Chondrocyte (in vitro differentiated cells): ENCODE results near the gene ACTC1. TPM values are rescaled to one million over a fixed set of nuclear protein-coding genes. Genes with fewer than 3 reads are reported as not detected.

Source experiments
- DNase-seq: peaks from one replicate; pipeline ENCODE4 v3.0.0; 2021; ENCODE audit warnings: mixed read lengths, low spot score
- H3K27ac Mint-ChIP-seq: one replicate; pipeline ENCODE4 v1.8.0; 2021; ENCODE audit warnings: mild to moderate bottlenecking, moderate library complexity, mixed read lengths; ENCODE audit not compliant: unreplicated experiment
- H3K27me3 Mint-ChIP-seq: 2 replicates; pipeline ENCODE4 v1.8.0; 2021; ENCODE audit warnings: low read depth, mixed read lengths
- H3K36me3 Mint-ChIP-seq: 2 replicates; pipeline ENCODE4 v1.8.0; 2021; ENCODE audit warnings: low read depth, mixed read lengths
- H3K4me1 Mint-ChIP-seq: 2 replicates; pipeline ENCODE4 v1.8.0; 2021; ENCODE audit warnings: low read depth, mild to moderate bottlenecking, mixed read lengths
- H3K4me3 Mint-ChIP-seq: one replicate; pipeline ENCODE4 v1.8.0; 2021; ENCODE audit warnings: mild to moderate bottlenecking, moderate library complexity, mixed read lengths; ENCODE audit not compliant: unreplicated experiment
- H3K9me3 Mint-ChIP-seq: 2 replicates; pipeline ENCODE4 v1.8.0; 2021; ENCODE audit warnings: low read depth, mixed read lengths
- CTCF ChIP-seq: fragments of 200-600 bp; sonication (generic); IDR thresholded peaks from 2 replicates; pipeline ENCODE4 v1.5.0; 2021; ENCODE audit warnings: antibody characterized with exemption, mild to moderate bottlenecking, moderate library complexity
- total RNA-seq: library from RNA; stranded (reverse); gene quantifications from 3 replicates; pipeline ENCODE4 v1.2.1, GENCODE V29; 2021

The ACTC1 gene
- total RNA-seq, 1 donor from 2014 or later: 6.2 TPM

DNA sequence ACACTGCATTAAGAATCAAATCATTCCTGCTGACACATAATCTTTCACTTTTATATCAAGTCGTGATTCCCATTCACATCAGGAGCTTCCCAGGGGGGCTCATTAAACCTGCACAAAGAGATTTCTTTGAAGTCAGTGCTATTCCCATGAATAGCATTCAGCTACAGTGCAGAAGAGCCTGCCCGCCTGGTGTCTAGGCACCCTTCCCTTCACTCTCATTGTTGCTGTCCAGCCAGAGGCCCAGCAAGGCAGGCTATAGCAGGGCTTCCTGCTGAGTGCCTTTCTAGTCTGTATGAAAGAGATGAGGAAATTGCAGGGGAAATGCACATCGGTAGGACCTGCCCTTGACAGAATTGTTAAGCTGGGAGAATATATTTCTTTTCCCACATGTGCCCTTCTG, 36.0 kb downstream of the ACTC1 start:
- H3K4me3 Mint-ChIP-seq: no peak overlapping the region
- H3K9me3 Mint-ChIP-seq: no peaks in the 10 kb centered on the region
- DNase-seq: no peak
- no peak for TF ChIP-seq CTCF
- peaks cover 65% of the 10 kb centered on the region for H3K27me3 Mint-ChIP-seq
- H3K4me1 Mint-ChIP-seq: peaks cover 2% of the 10 kb centered on the region
- no peaks in the 10 kb centered on the region for H3K36me3 Mint-ChIP-seq
- H3K27ac Mint-ChIP-seq: no peak overlapping the region

DNA sequence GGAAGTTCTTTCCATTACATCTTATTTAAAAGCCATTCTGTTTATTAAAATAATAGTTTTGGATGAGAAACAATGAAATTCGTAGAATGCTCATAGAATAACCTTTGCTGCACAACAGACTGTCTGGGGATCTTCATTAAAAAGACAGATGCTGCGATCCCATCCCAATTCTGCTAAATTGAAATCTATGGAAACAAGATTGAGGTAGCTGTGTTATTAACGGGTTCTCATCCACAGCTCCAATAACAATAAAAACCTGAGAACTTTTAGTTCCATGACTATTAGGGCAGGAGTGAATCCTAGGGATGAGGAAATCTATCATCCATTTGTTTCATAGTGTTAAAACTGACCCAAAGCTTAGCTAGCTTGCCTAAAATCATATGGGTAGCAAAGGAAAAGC, 38.1 kb downstream of the ACTC1 start:
- Mint-ChIP-seq H3K27me3 (peaks cover 59% of the 10 kb centered on the region), H3K27ac (no peak overlapping the region), H3K4me3 (no peak overlapping the region), H3K9me3 (no peaks in the 10 kb centered on the region), H3K4me1 (peaks cover 5% of the 10 kb centered on the region), H3K36me3 (no peaks in the 10 kb centered on the region)
- no peak for TF ChIP-seq CTCF
- DNase-seq: no peak

DNA sequence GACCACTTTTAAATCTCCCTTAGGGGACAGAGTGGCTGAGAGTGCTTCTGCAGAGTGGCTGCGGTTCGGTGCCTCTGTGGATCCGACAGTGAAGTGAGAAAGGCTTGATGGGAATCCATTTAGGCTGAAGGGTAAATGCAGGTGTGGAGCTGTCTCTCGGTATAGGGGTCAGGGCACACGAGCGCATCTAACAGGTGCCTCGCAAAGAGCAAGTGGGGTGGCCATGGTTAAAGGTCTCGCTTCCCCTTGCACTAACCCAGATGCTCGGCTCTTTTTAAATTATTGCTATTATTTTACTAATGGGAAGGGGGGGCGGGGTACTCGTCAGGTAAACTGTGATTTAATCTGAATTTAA, 40.0 kb downstream of the ACTC1 start:
- Mint-ChIP-seq H3K9me3 (no peaks in the 10 kb centered on the region), H3K4me3 (no peak overlapping the region), H3K4me1 (peaks cover 5% of the 10 kb centered on the region), H3K27ac (no peak overlapping the region), H3K36me3 (no peaks in the 10 kb centered on the region), H3K27me3 (peaks cover 63% of the 10 kb centered on the region)
- no peak for TF ChIP-seq CTCF
- DNase-seq: no peak

GRCh38 chr15:34754674-34755418, 40.5 kb downstream of the ACTC1 start, which contains the start of gene GJD2:
GJD2 (minus strand) TSS chr15:34754998; CDS start chr15:34754488, 510 bp downstream.
- Mint-ChIP-seq H3K4me3 (peak within 1 kb of the TSS; percentile 33), H3K4me1 (peaks cover 5% of the 10 kb centered on the region), H3K9me3 (no peaks in the 10 kb centered on the region), H3K27me3 (peaks cover 62% of the 10 kb centered on the region), H3K27ac (no peak within 1 kb of the TSS), H3K36me3 (no peaks in the 10 kb centered on the region)
- no peak for DNase-seq
- TF ChIP-seq CTCF: no peak

DNA sequence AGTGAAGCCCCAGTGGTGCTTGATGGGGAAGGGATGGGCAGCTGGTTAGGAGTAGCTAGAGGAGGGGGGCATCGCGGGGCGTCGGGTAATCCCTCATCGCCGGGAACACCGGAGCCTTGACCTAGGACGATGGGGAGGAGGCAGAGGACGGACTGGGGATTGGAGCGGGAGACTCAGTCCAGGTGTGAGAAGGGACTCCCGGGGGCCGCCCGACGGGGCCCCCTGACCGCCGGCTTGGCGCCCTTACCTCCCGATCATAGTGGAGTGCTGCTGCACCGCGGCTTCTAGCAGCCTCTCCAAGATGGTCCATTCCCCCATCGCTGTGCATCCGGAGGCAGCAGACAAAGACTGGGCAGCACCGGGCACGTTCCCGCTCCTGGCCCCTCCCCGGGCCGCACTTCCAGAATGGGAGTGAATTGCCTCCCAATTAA, 41.2 kb downstream of the ACTC1 start:
- peaks cover 5% of the 10 kb centered on the region for H3K4me1 Mint-ChIP-seq
- TF ChIP-seq CTCF: no peak
- H3K4me3 Mint-ChIP-seq: peak overlapping the region; percentile 33
- peaks cover 60% of the 10 kb centered on the region for H3K27me3 Mint-ChIP-seq
- H3K27ac Mint-ChIP-seq: no peak overlapping the region
- DNase-seq: no peak
- H3K9me3 Mint-ChIP-seq: no peaks in the 10 kb centered on the region
- no peaks in the 10 kb centered on the region for H3K36me3 Mint-ChIP-seq
